GM12892 (cell line): Measurements from ENCODE around the gene RASL10B.
"Not testable (repeated sequence)": the region's sequence is repeated elsewhere in the genome, so short reads cannot be mapped to it uniquely, and the experiment has no call there.

Source experiments
- DNase-seq: peaks from one replicate; pipeline ENCODE4 v3.0.0; 2011; ENCODE audit not compliant: insufficient read length
- FAIRE-seq: peaks from 2 replicates; lab custom pipeline; 2011; peaks lifted over from hg19 to GRCh38; lab: Jason Lieb, UNC
- POLR2A ChIP-seq: IDR thresholded peaks from 2 replicates; pipeline ENCODE4 v1.6.1; 2011; ENCODE audit warnings: low read depth, low read length, control low read depth
- POLR2AphosphoS5 ChIP-seq: IDR thresholded peaks from 2 replicates; pipeline ENCODE4 v1.6.1; 2011; ENCODE audit warnings: low read depth, low read length, control low read depth
- TAF1 ChIP-seq: IDR thresholded peaks from 2 replicates; pipeline ENCODE4 v1.6.1; 2011; ENCODE audit warnings: low read depth, mild to moderate bottlenecking, control low read depth, low read length, borderline replicate concordance

RASL10B gene

DNA sequence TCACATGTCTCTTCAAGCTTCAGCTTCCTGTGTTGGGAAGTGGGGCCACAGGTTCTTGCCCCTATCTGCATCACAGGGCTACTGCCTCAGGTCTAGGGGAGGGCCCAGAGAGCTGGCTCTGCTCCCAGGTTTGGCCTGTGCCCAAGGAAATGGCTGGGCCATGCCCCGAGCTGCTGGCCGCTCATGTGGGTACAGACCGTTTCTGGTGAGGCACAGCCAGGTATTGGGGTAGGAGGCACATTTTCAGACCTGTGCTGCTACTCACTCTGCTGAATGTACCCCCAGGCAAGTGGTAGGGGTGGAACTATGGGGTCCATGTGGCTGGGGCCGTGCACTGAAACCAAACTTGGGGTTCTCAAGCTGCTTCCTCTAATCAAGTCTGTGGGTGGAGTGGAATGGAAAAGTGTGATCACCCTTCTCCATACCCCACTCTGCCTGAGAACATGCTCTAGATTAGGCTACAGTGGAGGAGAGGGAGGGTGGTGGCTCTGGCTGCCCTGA lies 17.0 kb downstream of the RASL10B start:
- TF ChIP-seq POLR2AphosphoS5: no peak
- no peak for FAIRE-seq
- DNase-seq: no peak

DNA sequence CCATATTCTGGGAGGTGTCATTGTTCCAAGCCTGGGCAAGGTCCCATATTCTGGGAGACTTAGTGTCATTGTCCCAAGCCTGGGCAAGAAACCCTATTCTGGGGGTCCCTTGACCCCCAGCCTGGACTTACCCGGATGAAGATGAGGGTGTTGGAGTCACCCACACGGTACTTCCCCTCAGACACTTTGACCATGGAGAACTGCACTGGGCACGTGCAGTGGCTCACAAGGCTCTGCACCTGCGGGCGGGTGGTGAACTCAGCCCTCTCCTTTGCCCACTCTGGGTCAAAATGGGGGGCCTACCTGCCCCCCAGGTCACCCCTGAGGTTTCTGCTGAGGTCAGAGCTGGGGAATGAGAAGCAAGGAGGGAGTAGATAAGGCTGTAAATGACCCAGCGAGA lies 17.5 kb downstream of the RASL10B start:
- DNase-seq: no peak
- TF ChIP-seq TAF1 (no peak), POLR2AphosphoS5 (no peak), POLR2A (no peak)
- FAIRE-seq: no peak

DNA sequence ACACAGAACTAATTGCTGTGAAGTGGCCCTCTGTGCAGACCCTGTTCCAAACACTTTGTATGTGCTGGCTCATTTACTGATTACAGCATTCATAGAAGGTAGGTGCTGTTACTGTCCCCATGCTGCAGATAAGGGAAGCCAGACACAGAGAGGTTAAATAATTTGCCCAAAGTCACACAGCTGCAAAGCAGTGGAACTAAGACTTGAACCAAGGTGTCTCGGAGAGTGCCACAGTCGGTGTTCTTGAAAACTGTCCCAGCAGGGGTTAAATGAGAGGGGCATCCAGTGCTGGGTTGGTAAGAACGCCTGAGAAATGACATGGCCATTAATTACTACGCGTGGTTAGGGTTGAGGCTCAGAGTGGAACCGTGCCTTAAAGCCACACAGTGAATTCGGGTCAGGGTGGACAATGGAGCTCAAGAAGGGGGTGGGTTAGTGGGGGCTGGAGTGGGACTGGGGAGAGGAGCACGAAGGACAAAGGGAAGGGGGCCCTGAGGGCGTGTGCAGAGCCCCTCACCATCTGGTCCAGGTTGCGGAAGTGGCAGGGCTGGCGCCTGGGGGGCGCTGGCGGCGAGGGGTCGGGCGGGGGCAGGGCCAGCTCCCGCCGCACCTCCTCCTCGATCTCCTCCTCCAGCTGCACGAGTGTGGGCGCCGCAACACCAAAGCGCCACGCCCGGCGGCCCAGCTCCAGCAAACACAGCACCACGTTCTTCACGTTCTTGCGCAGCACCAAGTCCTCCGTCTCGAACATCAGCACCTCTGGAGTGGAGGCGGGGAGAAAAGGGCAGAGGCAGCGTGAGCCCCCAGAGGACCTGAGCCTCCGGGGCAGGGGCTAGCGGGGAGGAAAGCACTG lies 18.3 kb downstream of the RASL10B start:
- TF ChIP-seq POLR2AphosphoS5: no peak
- TF ChIP-seq TAF1: no peak
- TF ChIP-seq POLR2A: no peak
- FAIRE-seq (no peak), DNase-seq (no peak)

DNA sequence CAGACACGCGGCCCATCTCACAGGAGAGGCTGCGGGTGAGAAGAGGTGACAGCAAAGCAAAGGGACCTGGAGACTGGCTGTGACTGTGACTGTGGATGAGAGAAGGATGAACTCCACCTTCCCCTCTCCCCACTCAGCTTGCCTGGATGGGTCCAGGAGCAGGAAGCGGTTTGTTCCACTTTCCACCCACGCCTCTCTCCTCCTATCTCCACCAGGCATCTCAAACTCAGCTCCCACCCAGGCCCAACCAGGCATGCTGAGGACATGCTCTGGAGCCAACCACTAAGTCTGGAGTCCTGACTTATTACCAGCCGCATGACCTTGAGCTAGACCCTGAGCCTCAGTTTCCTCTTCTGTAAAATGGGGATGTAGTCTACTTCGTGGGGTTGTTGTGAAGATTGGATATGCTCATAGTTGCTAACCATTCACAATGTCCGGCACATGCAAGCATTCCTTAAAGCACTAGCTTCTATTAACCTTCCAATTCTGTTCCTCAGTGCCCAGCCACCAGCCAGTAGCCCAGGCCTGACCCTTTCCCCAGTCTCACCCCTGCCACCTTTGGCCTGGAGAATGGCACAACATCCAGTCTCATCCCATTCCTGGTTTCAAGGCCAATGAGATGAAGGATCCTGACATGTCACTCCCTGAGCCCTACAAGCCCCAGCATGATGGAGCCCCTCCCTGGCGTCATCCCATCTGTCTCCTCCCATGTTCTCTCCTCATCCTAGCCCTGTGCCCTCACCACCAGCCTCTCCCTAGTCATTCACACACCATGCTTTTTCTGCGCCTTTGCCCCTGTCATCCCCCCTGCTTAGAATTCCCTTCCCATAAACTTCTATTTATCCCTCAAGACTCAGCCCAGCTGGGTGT lies 19.3 kb downstream of the RASL10B start:
- FAIRE-seq (no peak), DNase-seq (no peak)
- TF ChIP-seq POLR2AphosphoS5 (no peak), TAF1 (no peak), POLR2A (no peak)

DNA sequence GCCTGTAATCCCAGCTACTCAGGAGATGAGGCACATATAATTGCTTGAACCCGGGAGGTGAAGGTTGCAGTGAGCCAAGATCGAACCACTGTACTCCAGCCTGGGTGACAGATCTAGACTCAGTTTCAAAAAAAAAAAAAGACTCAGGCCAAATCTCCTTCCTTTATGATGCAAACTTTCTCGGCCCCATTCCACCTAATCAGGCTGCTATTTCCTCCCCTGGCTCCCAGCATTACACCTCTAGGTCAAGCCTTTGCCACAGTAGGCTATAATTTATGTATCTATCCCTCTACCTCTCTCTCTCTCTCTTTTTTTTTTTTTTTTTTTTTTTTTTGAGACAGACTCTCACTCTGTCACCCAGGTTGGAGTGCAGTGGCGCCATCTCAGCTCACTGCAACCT lies 20.1 kb downstream of the RASL10B start:
- DNase-seq, FAIRE-seq: not testable (repeated sequence)

DNA sequence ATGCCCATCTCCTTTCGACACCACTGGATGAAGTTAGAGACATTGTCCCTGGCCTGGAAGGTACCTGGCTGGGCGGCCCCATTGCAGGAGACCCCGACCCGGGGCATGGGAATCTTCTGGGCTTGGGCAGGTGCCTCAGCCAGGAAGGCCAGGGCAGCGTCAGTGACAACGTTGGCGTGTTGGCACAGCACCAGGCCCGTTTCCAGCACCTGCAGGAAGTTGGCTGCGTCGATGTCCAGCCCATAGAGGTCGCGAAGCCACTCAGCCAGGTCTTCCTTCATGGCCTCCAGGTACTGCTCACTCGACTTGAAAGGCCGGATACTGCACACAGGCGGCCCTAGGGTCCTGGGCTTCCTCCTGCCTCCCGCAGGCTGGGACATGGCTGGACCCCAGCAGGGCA lies 21.0 kb downstream of the RASL10B start:
- no peak for FAIRE-seq
- no peak for DNase-seq

DNA sequence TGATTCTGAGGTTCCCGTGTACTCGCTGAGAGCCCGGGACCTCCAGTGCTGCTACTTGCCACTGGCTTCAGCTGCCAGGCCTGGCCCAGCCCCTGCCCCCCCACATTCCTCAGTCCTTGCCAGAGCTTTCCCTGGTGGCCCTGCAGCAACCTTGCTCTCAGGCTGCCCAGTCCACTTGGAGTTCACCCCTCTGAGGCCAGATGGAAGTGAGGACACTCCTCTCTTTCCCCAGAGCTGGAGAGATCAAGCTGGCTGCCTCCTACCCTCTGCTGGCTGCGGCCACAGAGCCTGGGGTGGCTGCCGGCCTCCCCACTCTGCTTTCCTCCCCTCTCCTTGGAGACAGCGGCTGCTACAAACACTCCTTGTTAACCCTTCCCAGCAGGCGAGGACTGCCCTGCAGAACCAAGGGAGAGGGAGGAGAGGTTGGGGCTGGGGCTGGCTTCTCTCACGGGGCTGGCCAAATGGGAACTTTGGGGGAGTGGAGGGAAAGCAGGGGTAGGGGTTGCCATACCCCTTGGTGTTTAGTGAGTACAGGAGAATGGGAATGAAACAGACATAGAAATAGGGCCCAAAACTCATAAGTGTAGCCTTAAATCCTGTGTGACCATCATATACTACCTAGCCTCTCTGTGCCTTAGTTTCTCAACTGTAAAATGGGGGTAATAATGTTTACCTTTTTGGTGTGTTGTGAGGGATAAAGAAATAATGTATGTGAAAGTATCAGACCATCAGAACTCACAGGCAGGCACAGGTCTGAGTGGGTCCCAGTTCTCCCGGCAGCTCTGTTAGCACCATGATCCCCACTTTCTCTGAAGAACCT lies 21.7 kb downstream of the RASL10B start, which contains the start of gene GAS2L2:
Gene GAS2L2, minus strand, starts transcription at position 295 of the 820 bp plus-strand sequence. CDS start 389 bp downstream, outside the sequence.
- DNase-seq (no peak), FAIRE-seq (no peak)
- TF ChIP-seq TAF1 (no peak), POLR2AphosphoS5 (no peak), POLR2A (no peak)

More for the DNA sequence above, 21.0 kb downstream of the RASL10B start:
- TF ChIP-seq TAF1: no peak
- no peak for TF ChIP-seq POLR2A
- TF ChIP-seq POLR2AphosphoS5: no peak

DNA sequence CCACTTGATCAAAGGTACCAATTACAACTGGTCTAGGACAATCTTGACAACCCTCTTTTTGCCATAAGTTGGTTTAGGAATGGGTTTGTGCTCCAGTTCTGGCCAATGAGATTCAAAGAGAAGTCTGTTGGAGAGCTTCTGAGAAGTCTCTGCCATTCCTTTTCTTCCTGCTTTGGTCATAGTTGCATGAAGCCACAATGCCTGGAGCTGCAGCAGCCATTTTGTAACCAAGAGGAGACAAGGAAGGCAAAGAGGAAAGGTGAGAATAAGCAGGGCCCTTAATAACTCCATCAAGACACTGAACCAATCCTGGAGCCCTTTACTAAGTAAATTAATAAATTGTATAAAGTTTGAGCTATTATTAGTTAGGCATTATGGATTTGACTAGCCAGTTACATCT lies 25.8 kb downstream of the RASL10B start:
- DNase-seq (no peak), FAIRE-seq (no peak)
- TF ChIP-seq POLR2A (no peak), TAF1 (no peak), POLR2AphosphoS5 (no peak)

DNA sequence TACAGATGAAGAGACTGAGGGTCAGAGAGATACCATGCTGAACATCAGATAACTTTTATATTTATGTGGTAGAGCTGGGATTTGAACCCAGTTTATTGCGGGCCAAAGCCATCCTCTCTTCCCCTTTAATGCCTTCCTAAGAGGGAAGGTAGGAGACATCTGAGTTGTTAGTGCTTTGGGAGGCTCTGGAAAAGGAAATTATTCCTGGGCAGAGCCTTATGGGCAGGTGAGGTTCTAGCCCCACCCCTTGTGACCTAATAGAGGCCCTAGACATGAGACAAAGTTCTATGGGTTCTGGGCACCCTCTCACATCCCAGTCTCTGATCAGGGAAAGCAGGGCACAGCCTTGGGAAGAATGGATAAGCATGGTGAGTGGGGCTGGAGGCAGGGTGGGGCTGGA lies 29.1 kb downstream of the RASL10B start, which contains the start of gene C17orf50:
Gene C17orf50, plus strand, starts transcription at position 301 of the 400 bp plus-strand sequence. Its CDS starts 55 bp downstream, at position 356.
- no peak for TF ChIP-seq POLR2A
- TF ChIP-seq TAF1: no peak
- TF ChIP-seq POLR2AphosphoS5: no peak
- no peak for FAIRE-seq
- no peak for DNase-seq

DNA sequence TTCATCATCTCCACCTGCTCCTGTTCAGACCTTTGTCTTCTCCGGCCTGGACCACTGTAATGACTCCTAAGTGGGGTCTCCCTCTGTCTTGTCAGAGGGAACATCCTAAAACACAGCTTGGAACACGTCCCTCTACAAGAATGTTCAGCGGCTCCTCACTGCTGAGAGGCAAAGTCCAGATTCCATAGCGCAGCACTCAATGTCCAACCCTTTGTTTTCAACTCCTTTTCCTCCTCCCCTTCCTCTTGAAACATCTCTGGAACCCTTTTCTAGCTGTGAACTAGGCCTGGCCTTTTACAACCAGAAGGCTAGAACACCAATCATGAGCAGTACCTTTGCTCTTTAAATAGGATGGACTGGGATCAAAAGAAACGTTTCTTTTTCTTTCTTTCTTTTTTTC lies 30.2 kb downstream of the RASL10B start:
- FAIRE-seq: no peak
- no peak for DNase-seq
- TF ChIP-seq TAF1: no peak
- no peak for TF ChIP-seq POLR2AphosphoS5
- TF ChIP-seq POLR2A: no peak

DNA sequence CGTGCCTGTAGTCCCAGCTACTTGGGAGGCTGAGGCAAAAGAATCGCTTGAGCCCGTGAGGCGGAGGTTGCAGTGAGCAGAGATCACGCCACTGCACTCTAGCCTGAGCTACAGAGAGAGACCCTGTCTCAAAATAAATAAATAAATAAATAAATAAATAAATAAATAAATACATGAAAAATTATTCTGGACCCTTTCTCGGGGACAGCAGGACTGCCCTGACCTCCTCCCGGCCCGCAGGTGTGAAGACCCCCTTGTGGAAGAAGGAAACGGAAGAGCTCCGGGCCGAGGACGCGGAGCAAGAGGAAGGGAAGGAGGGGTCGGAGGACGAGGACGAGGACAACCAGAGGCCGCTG lies 32.3 kb downstream of the RASL10B start:
- no peak for TF ChIP-seq TAF1
- no peak for TF ChIP-seq POLR2A
- DNase-seq (no peak), FAIRE-seq (no peak)
